CD8-positive, alpha-beta memory T cell (primary cell): ENCODE measurements around the gene ATP2C2. TPM values are rescaled to one million over a fixed set of nuclear protein-coding genes. Genes with fewer than 3 reads are reported as not detected.

ENCODE experiments used
- CTCF ChIA-PET: fragments of 350-600 bp; sonication (Branson Sonifier 250); formaldehyde crosslinking; loops from one replicate; lab custom pipeline; 2021; ENCODE audit warnings: antibody characterized with exemption; lab: Charles Lee
- POLR2A ChIA-PET: fragments of 350-600 bp; sonication (Branson Sonifier 250); formaldehyde crosslinking; loops from one replicate; lab custom pipeline; 2021; ENCODE audit warnings: antibody characterized with exemption; lab: Charles Lee
- DNase-seq, 5 donors: peaks; one replicate each; pipeline versions ENCODE4 v3.0.0 to v3.0.0-alpha.2; 2020 to 2022; ENCODE audit warnings: mixed read lengths in 1 of 5
- H3K27ac ChIP-seq: one replicate; pipeline ENCODE4 v1.7.0; 2013; ENCODE audit warnings: low read depth, mild to moderate bottlenecking, low read length, moderate library complexity
- H3K27me3 ChIP-seq: 2 replicates; pipeline ENCODE4 v1.7.0; 2013; ENCODE audit warnings: low read length, mild to moderate bottlenecking; ENCODE audit not compliant: insufficient read depth, poor library complexity, severe bottlenecking
- H3K36me3 ChIP-seq: 2 replicates; pipeline ENCODE4 v1.7.0; 2013; ENCODE audit warnings: mild to moderate bottlenecking, low read length, moderate library complexity; ENCODE audit not compliant: insufficient read depth
- H3K4me1 ChIP-seq: 2 replicates; pipeline ENCODE4 v1.7.0; 2013; ENCODE audit warnings: mild to moderate bottlenecking, low read length, moderate library complexity; ENCODE audit not compliant: insufficient read depth
- H3K4me3 ChIP-seq: 2 replicates; pipeline ENCODE4 v1.7.0; 2013; ENCODE audit warnings: mild to moderate bottlenecking, low read length
- H3K9me3 ChIP-seq: 2 replicates; pipeline ENCODE4 v1.7.0; 2013; ENCODE audit warnings: mild to moderate bottlenecking, low read length
- H3K27ac Mint-ChIP-seq, 8 donors: one replicate each; pipeline ENCODE4 v1.8.0; 2020 to 2021; ENCODE audit warnings: mixed read lengths in 8 of 8, mild to moderate bottlenecking in 6 of 8, inconsistent platforms in 3 of 8, moderate library complexity in 3 of 8
- H3K27me3 Mint-ChIP-seq, 2 donors: one replicate each; pipeline ENCODE4 v1.8.0; 2020 to 2021; ENCODE audit warnings: mixed read lengths in 2 of 2, mild to moderate bottlenecking in 1 of 2, moderate library complexity in 1 of 2
- H3K36me3 Mint-ChIP-seq, 3 donors: one replicate each; pipeline ENCODE4 v1.8.0; 2020 to 2021; ENCODE audit warnings: mixed read lengths in 3 of 3, inconsistent platforms in 1 of 3, mild to moderate bottlenecking in 1 of 3
- H3K4me1 Mint-ChIP-seq, 3 donors: one replicate each; pipeline ENCODE4 v1.8.0; 2020 to 2021; ENCODE audit warnings: mixed read lengths in 3 of 3, inconsistent platforms in 1 of 3, mild to moderate bottlenecking in 1 of 3
- H3K4me3 Mint-ChIP-seq, 7 donors: one replicate each; pipeline ENCODE4 v1.8.0; 2020 to 2021; ENCODE audit warnings: mixed read lengths in 7 of 7, mild to moderate bottlenecking in 6 of 7, moderate library complexity in 4 of 7, inconsistent platforms in 2 of 7
- H3K9me3 Mint-ChIP-seq, 5 donors: one replicate each; pipeline ENCODE4 v1.8.0; 2020 to 2022; ENCODE audit warnings: mixed read lengths in 5 of 5, mild to moderate bottlenecking in 3 of 5, moderate library complexity in 2 of 5, inconsistent platforms in 1 of 5
- polyA plus RNA-seq: library from polyadenylated mRNA; unstranded; fragments of 300-500 nt; fragmentation: Illumina TruSeq; gene quantifications from one replicate; pipeline ENCODE4 v1.2.3, GENCODE V29; 2021
- total RNA-seq, 2 experiments: library from RNA; stranded (reverse); gene quantifications; one replicate each; pipeline ENCODE4 v1.2.3, GENCODE V29; 2021

ATP2C2 gene
- total and polyA plus RNA-seq, 3 experiments from 2014 or later = not detected

- Mint-ChIP-seq H3K36me3 (no peaks in the 10 kb centered on the region), H3K4me3 (no peak overlapping the region), H3K27ac (no peak overlapping the region), H3K4me1 (no peaks in the 10 kb centered on the region), H3K27me3 (peaks cover 13 to 21% of the 10 kb centered on the region in 2 donors), H3K9me3 (no peaks in the 10 kb centered on the region)
- Histone ChIP-seq H3K36me3 (no peaks in the 10 kb centered on the region), H3K27me3 (no peaks in the 10 kb centered on the region), H3K27ac (no peak overlapping the region), H3K4me3 (no peak overlapping the region), H3K9me3 (no peaks in the 10 kb centered on the region), H3K4me1 (no peaks in the 10 kb centered on the region)
- no peak for DNase-seq
- CTCF ChIA-PET = no interaction called here
- POLR2A ChIA-PET = no interaction called here
Measured at GRCh38 chr16:84347161-84347560, 21.2 kb upstream of the ATP2C2 start.

DNA sequence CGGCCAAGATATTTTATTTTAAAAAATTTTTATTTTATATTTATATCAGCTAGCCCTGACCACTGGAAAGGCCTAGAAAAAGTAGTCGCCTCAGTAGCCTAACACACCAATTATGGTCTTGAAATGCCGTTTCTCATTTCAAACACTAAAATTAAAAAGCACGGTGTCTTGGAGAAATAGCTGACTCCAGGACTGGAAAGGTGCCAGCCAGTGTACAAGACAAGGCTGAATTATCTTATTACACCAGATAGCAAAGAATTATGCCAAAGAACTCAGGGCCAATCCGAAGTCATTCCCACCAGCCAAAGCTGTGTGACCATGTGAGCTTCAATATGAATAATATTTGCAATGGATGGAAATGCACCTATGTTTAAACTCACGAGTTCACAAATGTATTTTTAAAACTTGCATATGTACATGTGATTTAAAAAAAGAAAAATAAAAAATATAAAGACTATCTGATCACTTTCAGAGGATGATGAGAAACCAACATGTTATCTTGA, 19.9 kb upstream of the ATP2C2 start:
- H3K9me3 Mint-ChIP-seq = no peaks in the 10 kb centered on the region
- POLR2A ChIA-PET = no interaction called here
- no peaks in the 10 kb centered on the region for H3K4me1 ChIP-seq
- no peak for DNase-seq
- no peak overlapping the region for H3K4me3 Mint-ChIP-seq
- peaks cover 13 to 25% of the 10 kb centered on the region in 2 donors for H3K27me3 Mint-ChIP-seq
- no peaks in the 10 kb centered on the region for H3K36me3 Mint-ChIP-seq
- H3K27ac ChIP-seq = no peak overlapping the region
- H3K27ac Mint-ChIP-seq = no peak overlapping the region
- H3K4me1 Mint-ChIP-seq = no peaks in the 10 kb centered on the region
- H3K36me3 ChIP-seq = no peaks in the 10 kb centered on the region
- CTCF ChIA-PET = no interaction called here
- no peaks in the 10 kb centered on the region for H3K27me3 ChIP-seq
- no peaks in the 10 kb centered on the region for H3K9me3 ChIP-seq
- no peak overlapping the region for H3K4me3 ChIP-seq

GRCh38 chr16:84349862-84350684, 18.3 kb upstream of the ATP2C2 start:
- Mint-ChIP-seq H3K4me1 (no peaks in the 10 kb centered on the region), H3K4me3 (no peak overlapping the region), H3K27ac (no peak overlapping the region), H3K9me3 (no peaks in the 10 kb centered on the region), H3K36me3 (no peaks in the 10 kb centered on the region), H3K27me3 (peaks cover 10 to 26% of the 10 kb centered on the region in 2 donors)
- no peak for DNase-seq
- ChIA-PET CTCF (no interaction called here), POLR2A (no interaction called here)
- Histone ChIP-seq H3K9me3 (no peaks in the 10 kb centered on the region), H3K27me3 (no peaks in the 10 kb centered on the region), H3K36me3 (no peaks in the 10 kb centered on the region), H3K4me3 (no peak overlapping the region), H3K27ac (no peak overlapping the region), H3K4me1 (no peaks in the 10 kb centered on the region)

- DNase-seq = no peak
- no peak overlapping the region for H3K27ac Mint-ChIP-seq
- H3K27me3 ChIP-seq = no peaks in the 10 kb centered on the region
- no peaks in the 10 kb centered on the region for H3K36me3 Mint-ChIP-seq
- no peak overlapping the region for H3K4me3 Mint-ChIP-seq
- no peaks in the 10 kb centered on the region for H3K9me3 Mint-ChIP-seq
- H3K4me1 Mint-ChIP-seq = no peaks in the 10 kb centered on the region
- no peak overlapping the region for H3K4me3 ChIP-seq
- CTCF ChIA-PET = no interaction called here
- no peaks in the 10 kb centered on the region for H3K4me1 ChIP-seq
- H3K27me3 Mint-ChIP-seq = peaks cover 10 to 24% of the 10 kb centered on the region in 2 donors
- H3K27ac ChIP-seq = no peak overlapping the region
- POLR2A ChIA-PET = no interaction called here
- no peaks in the 10 kb centered on the region for H3K9me3 ChIP-seq
- no peaks in the 10 kb centered on the region for H3K36me3 ChIP-seq
Measured at GRCh38 chr16:84350685-84351400, 17.5 kb upstream of the ATP2C2 start.

DNA sequence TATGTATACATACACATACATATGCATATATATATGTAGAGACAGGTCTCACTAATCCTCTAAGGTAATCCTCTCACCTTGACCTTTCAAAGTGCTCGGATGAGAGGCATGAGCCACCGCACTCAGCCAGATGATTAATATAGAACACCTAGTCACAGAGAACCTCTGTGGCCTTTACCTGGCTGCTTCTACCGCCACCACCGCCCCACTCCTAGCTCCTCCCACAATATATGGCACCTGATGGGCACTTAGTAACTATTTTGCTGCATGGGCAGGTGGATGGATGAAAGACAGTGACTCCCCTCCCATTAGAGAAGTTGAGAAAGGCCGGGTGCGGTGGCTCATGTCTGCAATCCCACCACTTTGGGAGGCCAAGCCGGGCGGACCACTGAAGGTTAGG, 16.7 kb upstream of the ATP2C2 start:
- no peak overlapping the region for H3K27ac ChIP-seq
- H3K4me1 Mint-ChIP-seq = no peaks in the 10 kb centered on the region
- DNase-seq = no peak
- H3K4me1 ChIP-seq = no peaks in the 10 kb centered on the region
- CTCF ChIA-PET = no interaction called here
- no peak overlapping the region for H3K27ac Mint-ChIP-seq
- peaks cover 10 to 22% of the 10 kb centered on the region in 2 donors for H3K27me3 Mint-ChIP-seq
- no peaks in the 10 kb centered on the region for H3K36me3 ChIP-seq
- POLR2A ChIA-PET = no interaction called here
- H3K9me3 ChIP-seq = no peaks in the 10 kb centered on the region
- H3K27me3 ChIP-seq = no peaks in the 10 kb centered on the region
- H3K4me3 Mint-ChIP-seq = no peak overlapping the region
- H3K9me3 Mint-ChIP-seq = no peaks in the 10 kb centered on the region
- H3K4me3 ChIP-seq = no peak overlapping the region
- no peaks in the 10 kb centered on the region for H3K36me3 Mint-ChIP-seq

- POLR2A ChIA-PET = no interaction called here
- Mint-ChIP-seq H3K9me3 (no peaks in the 10 kb centered on the region), H3K4me3 (no peak overlapping the region), H3K4me1 (peaks cover 0 to 6% (median 4%) of the 10 kb centered on the region in 3 donors), H3K36me3 (no peaks in the 10 kb centered on the region), H3K27ac (no peak overlapping the region), H3K27me3 (peaks cover 6 to 27% of the 10 kb centered on the region in 2 donors)
- no peaks in the 10 kb centered on the region for H3K9me3 ChIP-seq
- no peak overlapping the region for H3K27ac ChIP-seq
- CTCF ChIA-PET = no interaction called here
- H3K27me3 ChIP-seq = no peaks in the 10 kb centered on the region
- no peaks in the 10 kb centered on the region for H3K4me1 ChIP-seq
- no peaks in the 10 kb centered on the region for H3K36me3 ChIP-seq
- H3K4me3 ChIP-seq = no peak overlapping the region
- DNase-seq = no peak
Measured at GRCh38 chr16:84354306-84354705, 14.0 kb upstream of the ATP2C2 start.

GRCh38 chr16:84355149-84355548, 13.2 kb upstream of the ATP2C2 start:
- H3K27me3 Mint-ChIP-seq = peaks cover 6 to 20% of the 10 kb centered on the region in 2 donors
- no peak for DNase-seq
- H3K4me1 Mint-ChIP-seq = peaks cover 4 to 14% (median 8%) of the 10 kb centered on the region in 3 donors
- H3K36me3 Mint-ChIP-seq = no peaks in the 10 kb centered on the region
- H3K27ac Mint-ChIP-seq = no peak overlapping the region
- H3K9me3 Mint-ChIP-seq = no peaks in the 10 kb centered on the region
- H3K27me3 ChIP-seq = no peaks in the 10 kb centered on the region
- ChIA-PET CTCF (no interaction called here), POLR2A (no interaction called here)
- no peak overlapping the region for H3K4me3 Mint-ChIP-seq
- peaks cover 1% of the 10 kb centered on the region for H3K4me1 ChIP-seq
- H3K4me3 ChIP-seq = no peak overlapping the region
- H3K36me3 ChIP-seq = no peaks in the 10 kb centered on the region
- no peaks in the 10 kb centered on the region for H3K9me3 ChIP-seq
- H3K27ac ChIP-seq = no peak overlapping the region

GRCh38 chr16:84356176-84356575, 12.2 kb upstream of the ATP2C2 start:
- Mint-ChIP-seq H3K27ac (no peak overlapping the region), H3K27me3 (peaks cover 6 to 20% of the 10 kb centered on the region in 2 donors), H3K9me3 (no peaks in the 10 kb centered on the region), H3K4me3 (no peak overlapping the region), H3K4me1 (peaks cover 7 to 23% (median 13%) of the 10 kb centered on the region in 3 donors), H3K36me3 (no peaks in the 10 kb centered on the region)
- no peak for DNase-seq
- ChIA-PET POLR2A (no interaction called here), CTCF (no interaction called here)
- Histone ChIP-seq H3K4me3 (no peak overlapping the region), H3K27ac (no peak overlapping the region), H3K4me1 (peaks cover 7% of the 10 kb centered on the region), H3K27me3 (no peaks in the 10 kb centered on the region), H3K9me3 (no peaks in the 10 kb centered on the region), H3K36me3 (no peaks in the 10 kb centered on the region)
